ENCODE measurements around the gene MSTN.
"Not testable (repeated sequence)": the region's sequence is repeated elsewhere in the genome, so short reads cannot be mapped to it uniquely, and the experiment has no call there.

MSTN gene

DNA sequence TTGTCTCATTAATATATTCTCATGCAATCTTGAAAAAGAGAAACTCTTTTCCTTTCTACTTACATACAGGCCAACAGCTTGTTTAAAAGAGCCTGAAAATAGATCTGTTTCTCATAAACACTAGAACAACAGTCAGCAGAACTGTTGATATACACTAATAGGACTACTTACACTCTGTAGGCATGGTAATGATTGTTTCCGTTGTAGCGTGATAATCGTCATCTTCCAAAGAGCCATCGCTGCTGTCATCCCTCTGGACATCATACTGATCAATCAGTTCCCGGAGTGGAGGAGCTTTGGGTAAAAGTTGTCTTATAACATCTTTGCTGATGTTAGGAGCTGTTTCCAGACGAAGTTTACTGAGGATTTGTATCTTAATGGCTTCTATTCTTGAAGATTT is 476 bp downstream of the MSTN start:
- DNase-seq: no peak

DNA sequence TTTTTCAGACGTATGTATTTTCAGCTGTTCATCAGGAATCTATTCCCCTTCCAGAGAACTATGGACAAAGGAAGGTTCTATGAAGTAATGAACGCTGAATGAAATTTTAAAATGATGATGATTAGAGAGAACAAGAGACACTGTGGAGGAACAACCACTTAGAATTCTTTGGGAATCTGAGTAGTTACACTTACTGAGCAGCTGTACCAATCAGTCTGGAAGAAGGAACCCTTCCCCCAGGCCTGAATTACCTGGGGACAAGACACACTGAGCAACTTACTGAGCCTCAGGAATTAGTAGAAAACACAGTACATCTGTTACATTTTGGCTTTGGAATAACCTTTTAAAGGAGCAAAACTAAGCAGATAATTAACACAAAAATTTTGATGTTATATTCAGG is 1.9 kb downstream of the MSTN start:
- no peak for DNase-seq

DNA sequence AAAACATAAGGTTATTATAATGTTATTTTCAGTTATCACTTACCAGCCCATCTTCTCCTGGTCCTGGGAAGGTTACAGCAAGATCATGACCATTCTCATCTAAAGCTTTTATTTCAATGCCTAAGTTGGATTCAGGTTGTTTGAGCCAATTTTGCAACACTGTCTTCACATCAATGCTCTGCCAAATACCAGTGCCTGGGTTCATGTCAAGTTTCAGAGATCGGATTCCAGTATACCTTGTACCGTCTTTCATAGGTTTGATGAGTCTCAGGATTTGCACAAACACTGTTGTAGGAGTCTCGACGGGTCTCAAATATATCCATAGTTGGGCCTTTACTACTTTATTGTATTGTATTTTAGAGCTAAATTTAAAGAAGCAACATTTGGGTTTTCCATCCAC is 2.5 kb downstream of the MSTN start:
- DNase-seq: no peak

DNA sequence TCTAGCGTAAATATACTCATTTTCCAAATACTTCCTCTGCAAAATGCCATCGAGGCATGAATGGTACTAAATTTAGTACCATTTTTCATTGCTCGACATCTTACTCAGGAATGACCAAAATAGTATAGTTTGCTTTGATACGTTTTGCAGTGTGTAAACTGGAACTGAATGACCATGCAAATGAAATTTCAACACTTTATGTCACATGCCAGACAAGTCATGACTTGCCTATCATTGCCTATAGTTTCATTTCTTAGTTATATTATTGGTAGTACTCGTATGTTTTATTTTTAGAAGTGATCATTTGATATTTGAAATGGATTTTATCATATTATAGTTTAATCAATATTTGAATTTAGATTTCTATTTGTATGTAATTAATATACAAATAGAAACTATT is 9.1 kb downstream of the MSTN start:
- no peak for DNase-seq

DNA sequence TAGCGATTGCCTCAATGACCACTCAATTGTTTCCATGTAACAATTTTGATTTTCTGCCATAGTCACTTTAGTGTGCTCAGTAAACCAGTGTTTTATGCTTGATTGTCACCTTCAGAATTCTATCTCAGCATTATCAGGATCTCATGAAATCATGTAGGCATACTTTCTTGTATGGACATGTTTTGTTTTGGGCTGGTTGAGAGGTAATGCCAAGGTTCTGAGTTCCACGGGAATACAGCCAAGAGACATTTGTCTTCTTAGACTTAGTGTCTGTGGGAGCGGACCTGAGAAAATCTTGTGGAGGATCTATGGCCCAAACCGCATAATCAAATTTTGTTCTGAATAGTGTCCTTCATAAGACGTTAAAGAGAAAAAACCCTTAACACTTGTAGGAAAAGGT is 10.2 kb downstream of the MSTN start:
- no peak for DNase-seq

DNA sequence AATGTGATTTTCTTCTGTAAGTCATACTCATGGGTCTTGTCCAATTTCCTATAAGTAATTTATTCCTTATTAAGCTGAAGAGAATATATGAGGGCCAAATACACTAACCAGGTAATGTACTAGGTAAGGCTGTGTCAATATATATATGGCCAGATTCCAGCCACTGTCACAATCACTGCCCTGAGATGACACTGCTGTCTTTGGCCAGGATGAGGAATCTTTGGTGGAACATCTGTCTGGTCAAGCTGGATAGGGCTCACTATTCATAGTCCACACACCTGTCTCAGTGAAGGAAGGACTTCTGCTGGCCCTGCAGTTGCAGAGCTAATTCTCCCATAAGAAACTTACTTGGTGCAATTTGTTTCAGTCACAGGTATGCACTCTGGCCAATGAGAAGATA is 11.3 kb downstream of the MSTN start:
- no peak for DNase-seq

DNA sequence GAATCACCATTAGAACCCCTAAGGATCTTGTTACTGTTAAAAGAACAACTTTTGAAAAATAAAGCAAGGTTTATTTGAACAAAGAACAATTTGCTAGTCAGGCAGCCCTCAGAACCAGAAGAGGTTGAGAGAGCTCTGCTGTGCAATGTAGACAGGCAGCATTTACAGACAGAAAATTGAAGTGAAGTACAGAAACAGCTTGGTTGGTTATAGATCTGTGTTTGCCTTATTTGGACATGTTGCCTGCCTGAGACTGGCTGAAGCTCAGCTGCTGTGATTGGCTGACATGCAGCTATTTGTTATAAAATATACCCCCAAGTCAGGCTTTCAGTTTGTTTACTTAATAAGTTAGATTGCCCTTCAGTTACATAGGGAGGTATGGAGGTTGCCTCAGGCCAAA is 12.5 kb downstream of the MSTN start:
- DNase-seq: no peak

DNA sequence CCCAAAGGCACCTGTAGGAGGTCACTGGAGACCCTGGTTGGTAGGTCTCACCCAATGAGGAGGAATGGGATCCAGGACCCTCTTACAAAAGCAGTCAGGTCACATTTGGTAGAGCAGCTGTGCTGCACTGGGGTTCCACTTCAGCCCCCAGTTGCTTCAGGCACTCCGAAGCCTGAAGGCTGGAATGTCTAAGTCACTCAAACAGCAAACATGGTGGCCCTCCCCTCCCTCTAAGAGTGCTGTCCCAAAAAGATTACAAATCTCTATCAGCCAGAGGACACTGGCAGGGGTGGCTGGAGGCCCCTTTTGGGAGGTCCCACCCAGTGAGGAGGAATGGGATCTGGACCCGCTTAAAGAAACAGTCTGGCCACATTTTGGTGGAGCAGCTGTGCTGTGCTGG is 17.7 kb downstream of the MSTN start:
- DNase-seq: no peak

DNA sequence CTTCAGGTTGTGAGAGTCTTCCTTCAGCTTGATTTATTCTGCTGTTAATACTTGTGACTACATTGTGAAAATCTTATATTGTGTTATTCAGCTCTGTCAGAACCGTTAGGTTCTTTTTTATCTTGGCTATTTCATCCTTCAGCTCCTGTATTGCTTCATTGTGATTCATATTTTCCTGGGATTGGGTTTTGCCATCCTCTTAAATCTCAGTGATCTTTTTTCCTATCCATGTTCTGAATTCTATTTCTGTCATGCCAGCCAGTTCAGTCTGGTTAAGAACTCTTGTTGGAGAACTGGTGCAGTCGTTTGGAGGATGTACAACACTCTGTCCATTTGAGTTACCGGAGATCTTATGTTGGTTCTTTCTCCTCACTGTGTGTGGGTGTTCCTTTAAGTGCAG is 19.1 kb downstream of the MSTN start:
- no peak for DNase-seq

DNA sequence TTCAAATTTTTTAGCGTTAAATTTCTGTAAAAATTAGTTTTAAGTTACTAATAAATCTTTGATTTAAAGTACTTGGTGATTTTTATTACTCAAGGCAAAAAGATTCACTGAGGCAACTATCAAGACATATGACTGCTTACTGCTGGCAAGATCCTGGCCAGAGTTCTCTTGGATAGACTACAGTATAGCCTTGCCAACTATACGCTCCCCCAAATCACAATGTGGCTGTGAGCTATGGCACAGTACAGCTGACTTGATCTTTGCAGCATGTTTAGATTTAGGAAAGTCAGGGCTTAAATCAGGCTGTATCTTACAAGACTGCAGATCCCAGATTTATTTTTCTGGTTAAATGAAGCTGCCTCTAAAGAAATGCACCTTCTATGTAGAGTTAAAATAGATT is 26.5 kb downstream of the MSTN start:
- no peak for DNase-seq

DNA sequence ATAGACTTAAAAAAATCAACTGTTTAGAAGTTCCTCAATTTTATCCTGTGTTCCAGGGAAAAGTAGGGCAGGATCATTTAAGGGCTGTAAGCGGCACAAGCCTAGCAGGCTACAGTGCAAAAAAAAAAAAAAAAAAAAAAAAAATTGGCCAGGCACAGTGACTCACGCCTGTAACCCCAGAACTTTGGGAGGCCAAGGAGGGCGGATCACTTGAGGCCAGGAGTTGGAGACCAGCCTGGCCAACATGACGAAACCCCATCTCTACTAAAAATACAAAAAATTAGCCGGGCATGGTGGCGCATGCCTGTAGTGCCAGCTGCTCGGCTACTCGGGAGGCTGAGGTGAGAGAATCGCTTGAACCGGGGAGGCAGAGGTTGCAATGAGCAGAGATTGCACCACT is 28.1 kb downstream of the MSTN start:
- DNase-seq: not testable (repeated sequence)

DNA sequence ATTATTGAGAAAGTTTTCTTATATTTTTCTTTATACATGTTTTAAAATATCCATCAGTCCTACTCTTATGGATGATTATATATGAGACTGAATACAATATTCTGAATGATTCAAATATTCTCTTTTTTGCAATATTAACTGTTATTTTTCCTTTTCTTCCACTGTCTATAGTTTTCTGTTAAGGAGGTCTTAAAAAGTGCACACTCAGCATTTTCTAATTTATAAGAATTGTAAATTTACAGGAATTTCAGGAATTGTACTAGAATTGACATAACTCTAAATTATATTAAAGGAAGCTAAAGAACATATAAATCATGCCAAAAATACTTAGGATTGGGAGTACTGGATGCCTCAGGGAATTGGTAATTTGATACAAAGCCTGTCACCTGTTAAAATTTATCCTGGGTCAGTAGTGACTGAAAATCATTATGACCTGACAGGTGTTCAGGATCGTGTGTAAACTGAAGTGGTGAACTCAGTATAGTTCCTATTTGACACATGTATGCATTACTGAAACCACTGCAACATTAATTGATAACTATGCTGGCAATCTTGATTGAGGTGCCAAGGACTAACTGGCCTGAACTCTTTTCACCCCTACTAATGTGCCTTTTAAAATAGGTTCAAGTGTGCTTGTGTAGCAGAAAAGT is 30.4 kb downstream of the MSTN start:
- no peak for DNase-seq

DNA sequence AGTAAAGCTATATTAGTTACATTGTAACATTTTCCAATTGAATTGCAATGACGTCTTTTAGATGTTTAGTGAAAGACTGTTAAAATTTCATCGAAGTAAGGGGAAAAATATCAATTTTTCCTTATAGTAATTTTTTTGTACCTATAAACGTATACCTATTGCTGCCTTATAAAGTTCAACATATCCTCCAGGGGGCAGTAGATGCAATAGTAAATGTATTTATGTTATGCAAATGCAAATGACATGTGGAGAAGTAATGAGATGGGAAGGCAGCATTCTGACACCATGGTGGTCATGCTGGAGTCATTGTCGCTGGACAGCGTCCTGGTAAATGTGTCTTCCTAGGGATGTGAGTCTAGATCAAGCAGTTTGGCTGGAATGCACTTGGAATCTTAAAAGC is 38.7 kb downstream of the MSTN start:
- DNase-seq: peak; percentile 8

DNA sequence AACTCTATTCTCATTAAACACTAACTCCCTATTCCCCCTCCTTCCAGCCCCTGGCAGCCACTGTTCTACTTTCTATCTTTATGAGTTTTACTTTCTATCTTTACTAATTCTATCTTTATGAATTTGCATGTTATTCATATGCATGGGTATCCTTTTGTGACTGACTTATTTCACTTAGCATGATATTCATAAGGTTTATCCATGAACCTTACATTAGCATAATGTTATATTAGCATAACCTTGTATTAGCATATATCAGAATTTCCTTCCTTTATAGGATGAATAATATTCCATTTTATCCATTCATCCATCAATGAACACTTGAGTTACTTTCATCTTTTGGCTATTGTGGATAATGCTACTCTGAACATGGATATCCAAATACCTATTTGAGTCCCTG is 41.8 kb downstream of the MSTN start:
- DNase-seq: no peak

DNA sequence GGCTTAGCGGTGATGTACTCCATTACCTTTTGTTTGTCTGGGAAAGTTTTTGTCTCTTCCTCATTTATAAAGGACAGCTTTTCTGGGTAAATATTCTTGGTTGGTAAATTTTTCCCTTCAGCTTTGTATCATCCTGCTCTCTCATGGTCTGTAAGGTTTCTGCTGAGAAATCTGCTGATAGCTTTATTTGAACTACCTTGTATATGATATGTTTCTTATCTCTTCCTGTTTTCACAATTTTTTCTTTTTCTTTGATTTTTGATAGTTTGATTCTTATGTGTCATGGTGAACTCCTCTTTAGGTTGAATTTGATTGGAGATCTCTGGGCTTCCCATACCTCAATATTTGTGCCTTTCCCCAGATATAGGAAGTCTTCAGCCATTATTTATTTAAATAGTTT is 44.7 kb downstream of the MSTN start:
- DNase-seq: no peak

DNA sequence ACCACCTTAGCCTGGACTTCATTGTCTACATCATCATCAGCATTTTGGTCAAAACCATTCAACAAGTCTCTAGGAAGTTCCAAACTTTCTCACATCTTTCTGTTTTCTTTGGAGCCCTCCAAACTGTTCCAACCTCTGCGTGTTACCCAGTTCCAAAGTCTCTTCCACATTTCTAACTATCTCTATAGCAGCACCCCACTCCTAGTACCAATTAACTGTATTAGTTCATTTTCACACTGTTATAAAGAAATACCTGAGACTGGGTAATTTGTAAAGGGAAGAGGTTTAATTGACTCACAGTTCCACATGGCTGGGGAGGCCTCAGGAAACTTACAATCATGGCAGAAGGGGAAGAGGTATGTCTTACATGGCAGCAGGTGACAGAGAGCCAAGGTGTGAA is 46.6 kb downstream of the MSTN start:
- not testable (repeated sequence) for DNase-seq
